CD4-positive, alpha-beta T cell (primary cell): ENCODE measurements around the gene OBP2A. TPM values are rescaled to one million over a fixed set of nuclear protein-coding genes. Genes with fewer than 3 reads are reported as not detected.

Experiments used
- ATAC-seq: fragments of 200-7000 bp; cut with Tn5 transposase; one replicate; pipeline ENCODE4 v1.10.0; 2022; ENCODE audit warnings: mild to moderate bottlenecking; ENCODE audit not compliant: poor library complexity
- CTCF ChIA-PET: fragments of 350-600 bp; sonication (Branson Sonifier 250); formaldehyde crosslinking; loops from one replicate; lab custom pipeline; 2021; ENCODE audit warnings: antibody characterized with exemption, inconsistent platforms; lab: Charles Lee
- POLR2A ChIA-PET: fragments of 350-600 bp; sonication (Branson Sonifier 250); formaldehyde crosslinking; loops from one replicate; lab custom pipeline; 2021; ENCODE audit warnings: antibody characterized with exemption, inconsistent platforms; lab: Charles Lee
- DNase-seq, 14 experiments: peaks; one replicate each; pipeline ENCODE4 v3.0.0-alpha.2; 2013 to 2020; ENCODE audit warnings: mixed read lengths in 2 of 14
- H3K27ac ChIP-seq, 2 donors: one replicate each; pipeline versions ENCODE4 v1.5.1 to v1.7.0; 2013; ENCODE audit warnings: low read length in 2 of 2, low read depth in 1 of 2, mild to moderate bottlenecking in 1 of 2
- H3K27me3 ChIP-seq, 2 experiments: 1 replicate in 1 of 2; 2 replicates in 1 of 2; pipeline versions ENCODE4 v1.6.1 to v1.7.0; 2013; ENCODE audit warnings: low read length in 2 of 2, control low read depth in 1 of 2, mild to moderate bottlenecking in 1 of 2, moderate library complexity in 1 of 2; ENCODE audit not compliant: insufficient read depth in 2 of 2, control insufficient read depth in 1 of 2
- H3K36me3 ChIP-seq: one replicate; pipeline ENCODE4 v1.6.1; 2013; ENCODE audit warnings: low read length, control low read depth; ENCODE audit not compliant: insufficient read depth
- H3K4me1 ChIP-seq: one replicate; pipeline ENCODE4 v1.6.1; 2013; ENCODE audit warnings: low read length, control low read depth; ENCODE audit not compliant: insufficient read depth
- H3K4me3 ChIP-seq: one replicate; pipeline ENCODE4 v1.5.1; 2013; ENCODE audit warnings: mild to moderate bottlenecking, low read length, moderate library complexity
- H3K9me3 ChIP-seq, 2 experiments: 1 replicate in 1 of 2; 2 replicates in 1 of 2; pipeline versions ENCODE4 v1.6.1 to v1.7.0; 2013; ENCODE audit warnings: low read length in 2 of 2, mild to moderate bottlenecking in 2 of 2, control low read depth in 1 of 2, moderate library complexity in 1 of 2; ENCODE audit not compliant: control insufficient read depth in 1 of 2, insufficient read depth in 1 of 2
- H3K27ac Mint-ChIP-seq: one replicate; pipeline ENCODE4 v1.8.0; 2020; ENCODE audit warnings: mixed read lengths
- H3K27me3 Mint-ChIP-seq: one replicate; pipeline ENCODE4 v1.8.0; 2021; ENCODE audit warnings: mixed read lengths
- H3K36me3 Mint-ChIP-seq: one replicate; pipeline ENCODE4 v1.8.0; 2021; ENCODE audit warnings: low read depth, mixed read lengths
- H3K4me1 Mint-ChIP-seq: one replicate; pipeline ENCODE4 v1.8.0; 2021; ENCODE audit warnings: low read depth, mixed read lengths
- H3K4me3 Mint-ChIP-seq: one replicate; pipeline ENCODE4 v1.8.0; 2020; ENCODE audit warnings: mild to moderate bottlenecking, mixed read lengths
- H3K9me3 Mint-ChIP-seq: one replicate; pipeline ENCODE4 v1.8.0; 2020; ENCODE audit warnings: mixed read lengths
- intact Hi-C, 2 experiments: fragments of 100-400 bp; cut with DNase I in 1 of 2; cut with micrococcal nuclease in 1 of 2; formaldehyde crosslinking; loops; one replicate each; pipeline versions ENCODE4 v1.15.1 to v1.9.0; 2023 to 2025; cut with DNase I, micrococcal nuclease
- total RNA-seq, 174 experiments: library from RNA in 2 of 174; stranded (reverse) in 2 of 174; gene quantifications; one replicate each; pipeline ENCODE4 v1.2.3 and lab custom pipeline; 2021 to 2026
- TF ChIP-seq, protein P1 (sequence below): fragments of 200-600 bp; IDR thresholded peaks from one replicate; pipeline ENCODE4 v1.8.0; 2022; ENCODE audit warnings: antibody characterized with exemption, mild to moderate bottlenecking

Gene OBP2A
- total RNA-seq, 2 experiments from 2014 or later = not detected

GRCh38 chr9:135552698-135553171 is 6.8 kb downstream of the OBP2A start:
- Mint-ChIP-seq H3K27ac (no peak overlapping the region), H3K4me3 (no peak overlapping the region), H3K36me3 (no peaks in the 10 kb centered on the region), H3K27me3 (peaks cover 5% of the 10 kb centered on the region), H3K4me1 (no peaks in the 10 kb centered on the region), H3K9me3 (no peaks in the 10 kb centered on the region)
- Histone ChIP-seq H3K36me3 (no peaks in the 10 kb centered on the region), H3K4me3 (no peak overlapping the region), H3K9me3 (peaks cover 0 to 10% of the 10 kb centered on the region in 2 experiments), H3K27me3 (no peaks in the 10 kb centered on the region), H3K4me1 (no peaks in the 10 kb centered on the region), H3K27ac (no peak overlapping the region)
- TF ChIP-seq, protein P1, sequence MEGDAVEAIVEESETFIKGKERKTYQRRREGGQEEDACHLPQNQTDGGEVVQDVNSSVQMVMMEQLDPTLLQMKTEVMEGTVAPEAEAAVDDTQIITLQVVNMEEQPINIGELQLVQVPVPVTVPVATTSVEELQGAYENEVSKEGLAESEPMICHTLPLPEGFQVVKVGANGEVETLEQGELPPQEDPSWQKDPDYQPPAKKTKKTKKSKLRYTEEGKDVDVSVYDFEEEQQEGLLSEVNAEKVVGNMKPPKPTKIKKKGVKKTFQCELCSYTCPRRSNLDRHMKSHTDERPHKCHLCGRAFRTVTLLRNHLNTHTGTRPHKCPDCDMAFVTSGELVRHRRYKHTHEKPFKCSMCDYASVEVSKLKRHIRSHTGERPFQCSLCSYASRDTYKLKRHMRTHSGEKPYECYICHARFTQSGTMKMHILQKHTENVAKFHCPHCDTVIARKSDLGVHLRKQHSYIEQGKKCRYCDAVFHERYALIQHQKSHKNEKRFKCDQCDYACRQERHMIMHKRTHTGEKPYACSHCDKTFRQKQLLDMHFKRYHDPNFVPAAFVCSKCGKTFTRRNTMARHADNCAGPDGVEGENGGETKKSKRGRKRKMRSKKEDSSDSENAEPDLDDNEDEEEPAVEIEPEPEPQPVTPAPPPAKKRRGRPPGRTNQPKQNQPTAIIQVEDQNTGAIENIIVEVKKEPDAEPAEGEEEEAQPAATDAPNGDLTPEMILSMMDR = no peak
- CTCF ChIA-PET = no interaction called here
- ATAC-seq (no peak), DNase-seq (no peak)
- intact Hi-C loops = no loop called here
- POLR2A ChIA-PET = no interaction called here

GRCh38 chr9:135554718-135555117 is 8.8 kb downstream of the OBP2A start:
- TF ChIP-seq, protein P1 = no peak
- Mint-ChIP-seq H3K9me3 (no peaks in the 10 kb centered on the region), H3K36me3 (no peaks in the 10 kb centered on the region), H3K27ac (no peak overlapping the region), H3K4me1 (no peaks in the 10 kb centered on the region), H3K27me3 (peaks cover 8% of the 10 kb centered on the region), H3K4me3 (no peak overlapping the region)
- intact Hi-C loops = no loop called here
- Histone ChIP-seq H3K36me3 (no peaks in the 10 kb centered on the region), H3K4me3 (no peak overlapping the region), H3K4me1 (no peaks in the 10 kb centered on the region), H3K27ac (no peak overlapping the region), H3K9me3 (peaks cover 0 to 10% of the 10 kb centered on the region in 2 experiments), H3K27me3 (peaks cover 0 to under 1% of the 10 kb centered on the region in 2 experiments)
- POLR2A ChIA-PET = no interaction called here
- ATAC-seq (no peak), DNase-seq (no peak)
- CTCF ChIA-PET = no interaction called here

- ATAC-seq = no peak
- TF ChIP-seq, protein P1 = no peak
- no peak overlapping the region for H3K27ac ChIP-seq
- H3K36me3 ChIP-seq = no peaks in the 10 kb centered on the region
- H3K4me1 ChIP-seq = no peaks in the 10 kb centered on the region
- no peaks in the 10 kb centered on the region for H3K4me1 Mint-ChIP-seq
- H3K9me3 Mint-ChIP-seq = no peaks in the 10 kb centered on the region
- POLR2A ChIA-PET = no interaction called here
- CTCF ChIA-PET = no interaction called here
- intact Hi-C loops = no loop called here
- H3K27me3 Mint-ChIP-seq = peaks cover 10% of the 10 kb centered on the region
- H3K4me3 Mint-ChIP-seq = no peak overlapping the region
- H3K4me3 ChIP-seq = no peak overlapping the region
- peaks cover 0 to 2% of the 10 kb centered on the region in 2 experiments for H3K27me3 ChIP-seq
- peaks cover 0 to 10% of the 10 kb centered on the region in 2 experiments for H3K9me3 ChIP-seq
- H3K36me3 Mint-ChIP-seq = no peaks in the 10 kb centered on the region
- no peak overlapping the region for H3K27ac Mint-ChIP-seq
- DNase-seq = no peak
Observed at GRCh38 chr9:135555203-135555602, 9.3 kb downstream of the OBP2A start.
